Small intestine (tissue), 7 donors: ENCODE results near the gene NQO1. TPM values are rescaled to one million over a fixed set of nuclear protein-coding genes. Genes with fewer than 3 reads are reported as not detected.
"Not testable (repeated sequence)": the region's sequence is repeated elsewhere in the genome, so short reads cannot be mapped to it uniquely, and the experiment has no call there.

Experiments
- DNase-seq, 2 donors: peaks; one replicate each; pipeline versions ENCODE4 v3.0.0 to v3.0.0-alpha.2; 2013
- FAIRE-seq: peaks from 2 replicates; lab custom pipeline; 2012; peaks lifted over from hg19 to GRCh38; lab: Jason Lieb, UNC
- H3K27ac ChIP-seq, 3 donors: one replicate each; pipeline ENCODE4 v1.5.1; 2013; ENCODE audit warnings: low read length in 2 of 3, mild to moderate bottlenecking in 2 of 3, control low read depth in 1 of 3, inconsistent platforms in 1 of 3, low read depth in 1 of 3, moderate library complexity in 1 of 3
- H3K27me3 ChIP-seq, 3 donors: one replicate each; pipeline ENCODE4 v1.6.1; 2013; ENCODE audit warnings: low read length in 3 of 3, inconsistent platforms in 1 of 3; ENCODE audit not compliant: control insufficient read depth in 3 of 3, insufficient read depth in 3 of 3
- H3K36me3 ChIP-seq, 3 donors: one replicate each; pipeline ENCODE4 v1.6.1; 2013; ENCODE audit warnings: low read length in 3 of 3, inconsistent platforms in 1 of 3, low read depth in 1 of 3, mild to moderate bottlenecking in 1 of 3, moderate library complexity in 1 of 3; ENCODE audit not compliant: control insufficient read depth in 3 of 3, insufficient read depth in 2 of 3
- H3K4me1 ChIP-seq, 3 donors: one replicate each; pipeline ENCODE4 v1.6.1; 2013; ENCODE audit warnings: low read length in 2 of 3, inconsistent platforms in 1 of 3, low read depth in 1 of 3, mild to moderate bottlenecking in 1 of 3, moderate library complexity in 1 of 3; ENCODE audit not compliant: control insufficient read depth in 3 of 3, insufficient read depth in 2 of 3
- H3K4me3 ChIP-seq, 3 donors: one replicate each; pipeline ENCODE4 v1.5.1; 2013; ENCODE audit warnings: low read length in 3 of 3, control low read depth in 1 of 3, inconsistent platforms in 1 of 3, low read depth in 1 of 3, mild to moderate bottlenecking in 1 of 3, moderate library complexity in 1 of 3
- H3K9me3 ChIP-seq, 2 donors: one replicate each; pipeline ENCODE4 v1.6.1; 2013; ENCODE audit warnings: low read depth in 1 of 2, low read length in 1 of 2; ENCODE audit not compliant: control insufficient read depth in 2 of 2, insufficient read depth in 1 of 2
- WGBS, 3 donors: extraction: QIAGEN DNeasy Blood & Tissue Kit; methylation state at CpG; one replicate each; pipeline ENCODE4 v1.1.7; 2013; 5-methylcytosine and 5-hydroxymethylcytosine counted together
- polyA plus RNA-seq, 4 donors: library from polyadenylated mRNA; stranded (reverse) in 3 of 4; unstranded in 1 of 4; fragments of 200-250 nt in 3 of 4; fragments of 120-200 nt in 1 of 4; gene quantifications; one replicate each; pipeline versions ENCODE4 v1.2.1 to v1.2.3, GENCODE V29; 2013
- donor health status: healthy with polysubstance abuse.
- donor health status: control.
- donor health status: control.
- donor health status: Bipolar disorder and iron deficiency.
- donor health status: healthy.

The NQO1 gene
- polyA plus RNA-seq, 4 donors: 18.2 to 151 (median 96.3) TPM

DNA sequence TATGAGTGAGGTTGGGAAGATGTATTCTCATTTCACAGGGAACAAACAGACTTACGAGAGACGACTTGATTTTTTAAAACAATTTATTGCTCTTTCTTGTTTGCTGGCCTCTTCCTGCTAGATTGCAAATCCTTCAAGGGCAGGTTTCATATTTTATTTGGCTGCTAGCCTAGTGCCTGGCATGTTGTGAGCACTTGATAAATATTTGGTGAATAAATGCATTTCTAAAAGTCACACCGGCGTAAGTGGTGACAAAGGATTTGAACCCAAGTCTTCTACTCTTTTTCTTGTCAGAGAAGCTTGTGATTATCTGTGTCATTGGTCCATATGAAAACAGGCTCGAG lies 37.2 kb upstream of the NQO1 start:
- Histone ChIP-seq H3K36me3 (peaks cover 0 to 8% (median 0%) of the 10 kb centered on the region in 3 donors), H3K27ac (peak overlapping the region in 2 of 3 donors; percentile 92 to 98), H3K9me3 (no peaks in the 10 kb centered on the region), H3K27me3 (no peaks in the 10 kb centered on the region), H3K4me1 (peaks cover 0 to 16% (median 4%) of the 10 kb centered on the region in 3 donors), H3K4me3 (peak overlapping the region in 2 of 3 donors; percentile 96 to 100)
- peak in 1 of 2 donors; percentile 12 for DNase-seq
- WGBS, 3 donors: 20 to 48% (median 30%) methylated on average over 5 of the region's 5 CpGs
- FAIRE-seq: no peak

DNA sequence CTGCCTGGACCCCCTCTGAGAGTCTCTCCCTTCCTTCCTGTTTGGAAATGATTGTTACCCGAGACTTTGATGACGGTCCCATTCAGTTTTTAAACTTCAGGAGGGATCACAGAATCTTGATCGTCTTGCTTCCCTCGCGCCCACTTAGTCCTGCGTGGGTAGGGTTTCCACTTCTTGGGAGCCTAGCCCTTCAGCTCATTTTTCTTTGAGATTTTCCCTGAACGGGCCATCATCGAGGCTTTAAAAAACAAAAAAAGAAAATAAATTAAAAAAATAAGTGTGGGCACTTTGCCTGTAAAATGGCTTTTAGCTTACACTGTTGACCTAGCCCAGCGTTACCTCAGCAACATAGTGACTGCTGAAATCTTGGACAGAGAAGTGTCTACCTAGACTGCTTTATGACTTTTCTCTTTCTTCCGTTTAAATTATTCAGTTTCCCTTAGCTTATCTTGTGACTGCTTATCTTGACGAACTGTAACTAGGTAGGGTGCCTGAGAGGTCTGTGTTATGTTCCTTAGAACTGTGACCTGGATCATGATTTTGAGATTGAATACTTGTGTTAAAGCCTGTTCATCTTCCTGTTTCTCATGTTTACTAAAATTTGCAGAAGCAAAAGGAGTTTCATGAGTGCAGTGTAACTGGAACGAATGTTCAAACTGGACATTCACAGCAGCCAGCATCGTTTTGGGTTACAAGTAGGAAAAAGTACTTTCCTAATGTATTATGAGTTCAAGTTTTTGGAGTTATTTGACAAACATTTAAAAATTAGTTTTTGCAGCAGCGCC lies 36.6 kb upstream of the NQO1 start:
- Histone ChIP-seq H3K9me3 (no peaks in the 10 kb centered on the region), H3K4me1 (peaks cover 0 to 15% (median 4%) of the 10 kb centered on the region in 3 donors), H3K27me3 (no peaks in the 10 kb centered on the region), H3K36me3 (peaks cover 0 to 8% (median 0%) of the 10 kb centered on the region in 3 donors), H3K27ac (peak overlapping the region; percentile 92 to 98 (median 93)), H3K4me3 (peak overlapping the region; percentile 82 to 100 (median 96))
- WGBS, 3 donors: 2 to 6% (median 5%) methylated on average over 14 of the region's 14 CpGs
- FAIRE-seq: no peak
- DNase-seq: peak; percentile 71 to 74

DNA sequence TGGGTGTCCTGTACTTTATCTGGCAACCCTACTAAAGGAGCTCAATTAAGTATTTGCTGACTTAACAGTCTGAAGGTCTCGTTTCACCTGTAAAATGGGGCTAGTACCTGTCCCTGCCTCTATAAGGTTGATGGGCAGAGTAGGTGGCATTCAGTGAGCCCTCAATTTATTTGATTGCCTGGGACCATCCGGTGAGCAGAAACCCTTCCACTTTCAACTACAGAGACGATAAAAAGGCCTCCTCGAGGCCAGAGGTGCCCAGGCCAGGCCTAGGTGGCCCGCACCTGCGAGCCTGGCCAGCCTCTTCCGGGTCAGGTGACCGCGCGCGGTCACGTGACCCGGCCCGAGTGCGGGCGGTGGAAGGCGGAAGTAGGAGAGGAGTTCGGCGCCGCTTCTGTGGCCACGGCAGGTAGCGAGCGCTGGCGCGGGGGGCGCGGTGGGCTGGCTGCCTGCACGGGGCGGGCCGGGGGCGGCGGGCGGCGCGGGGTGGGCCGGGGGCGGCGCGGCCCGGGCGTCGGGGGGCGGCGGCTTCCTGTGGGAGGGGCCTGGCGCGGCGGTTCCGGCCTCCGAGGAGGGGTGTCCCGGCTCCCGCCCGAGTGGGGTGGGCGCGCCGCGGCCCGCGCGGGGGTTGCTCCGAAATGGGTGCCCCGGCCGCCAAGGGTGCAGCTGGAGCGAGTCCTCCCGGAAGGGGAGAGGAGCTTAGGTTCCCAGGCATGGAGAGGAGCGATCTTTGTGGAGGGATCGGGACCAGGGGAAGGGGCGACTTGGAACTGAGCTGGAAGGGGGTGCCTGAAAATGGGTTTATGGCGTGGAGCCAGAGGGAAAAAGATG lies 35.8 kb upstream of the NQO1 start, which contains the start of gene WWP2:
Gene WWP2, plus strand, starts transcription at position 350 of the 831 bp plus-strand sequence. CDS start 24,679 bp downstream, outside the sequence.
- peak within 1 kb of the TSS; percentile 82 to 100 (median 96) for H3K4me3 ChIP-seq
- DNase-seq (peak; percentile 82 to 87), FAIRE-seq (no peak)
- peaks cover 0 to 8% (median 0%) of the 10 kb centered on the region in 3 donors for H3K36me3 ChIP-seq
- peak within 1 kb of the TSS; percentile 92 to 98 (median 93) for H3K27ac ChIP-seq
- WGBS, 3 donors: 1% methylated on average over 47 to 68 of the region's 68 CpGs
- H3K9me3 ChIP-seq: no peaks in the 10 kb centered on the region
- H3K27me3 ChIP-seq: no peaks in the 10 kb centered on the region
- H3K4me1 ChIP-seq: peaks cover 0 to 11% (median 4%) of the 10 kb centered on the region in 3 donors

DNA sequence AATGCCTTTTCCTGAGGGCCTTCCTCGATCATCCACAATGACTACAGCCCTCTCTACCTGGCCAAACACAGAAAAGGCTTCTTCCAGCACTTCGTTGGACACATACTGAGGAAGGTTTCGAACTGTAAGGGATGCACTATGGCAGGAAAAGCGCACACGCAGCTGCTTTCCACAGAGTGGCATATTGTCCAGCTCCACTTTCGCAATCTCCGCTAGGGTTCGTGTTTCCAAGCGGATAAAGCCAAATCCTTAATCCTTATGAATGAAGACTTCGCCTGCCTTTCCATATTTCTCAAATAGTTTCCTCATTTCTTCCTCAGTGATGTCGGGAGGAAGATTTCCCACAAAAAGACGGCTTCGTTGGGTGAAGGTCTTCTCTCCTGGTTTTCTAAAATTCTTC lies 31.0 kb upstream of the NQO1 start:
- not testable (repeated sequence) for H3K9me3 ChIP-seq, FAIRE-seq, H3K27me3 ChIP-seq, H3K27ac ChIP-seq, H3K36me3 ChIP-seq, H3K4me3 ChIP-seq, DNase-seq
- peaks cover 2 to 14% (median 2%) of the 10 kb centered on the region in 3 donors for H3K4me1 ChIP-seq
- WGBS, 3 donors: 87 to 93% (median 87%) methylated on average over 13 of the region's 13 CpGs

DNA sequence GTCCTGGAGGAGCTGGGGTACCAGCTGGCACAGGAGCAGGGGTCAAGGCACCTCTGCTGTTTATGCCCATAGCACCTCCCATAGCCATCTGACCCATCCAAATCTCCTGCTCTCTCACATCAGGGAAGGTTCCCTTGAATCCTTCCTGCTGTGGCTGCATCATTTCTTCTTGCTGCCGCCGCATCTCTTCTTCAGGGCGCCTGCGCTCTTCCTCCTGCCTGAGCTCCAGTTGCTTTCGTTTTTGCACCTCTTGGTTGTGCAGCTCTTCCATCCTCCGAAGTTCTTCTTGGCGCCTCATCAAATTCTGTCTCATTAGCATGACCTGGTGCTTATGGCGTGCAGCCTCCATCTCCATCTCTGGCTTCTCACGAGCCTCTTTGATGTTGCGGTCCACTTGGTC lies 30.3 kb upstream of the NQO1 start:
- Histone ChIP-seq H3K27me3 (no peaks in the 10 kb centered on the region), H3K9me3 (no peaks in the 10 kb centered on the region), H3K4me3 (no peak overlapping the region), H3K36me3 (peaks cover 0 to 8% (median 0%) of the 10 kb centered on the region in 3 donors), H3K4me1 (peaks cover 2 to 11% (median 2%) of the 10 kb centered on the region in 3 donors), H3K27ac (no peak overlapping the region)
- 82 to 91% (median 87%) methylated on average over 10 of the region's 10 CpGs for WGBS, 3 donors
- DNase-seq (no peak), FAIRE-seq (no peak)

DNA sequence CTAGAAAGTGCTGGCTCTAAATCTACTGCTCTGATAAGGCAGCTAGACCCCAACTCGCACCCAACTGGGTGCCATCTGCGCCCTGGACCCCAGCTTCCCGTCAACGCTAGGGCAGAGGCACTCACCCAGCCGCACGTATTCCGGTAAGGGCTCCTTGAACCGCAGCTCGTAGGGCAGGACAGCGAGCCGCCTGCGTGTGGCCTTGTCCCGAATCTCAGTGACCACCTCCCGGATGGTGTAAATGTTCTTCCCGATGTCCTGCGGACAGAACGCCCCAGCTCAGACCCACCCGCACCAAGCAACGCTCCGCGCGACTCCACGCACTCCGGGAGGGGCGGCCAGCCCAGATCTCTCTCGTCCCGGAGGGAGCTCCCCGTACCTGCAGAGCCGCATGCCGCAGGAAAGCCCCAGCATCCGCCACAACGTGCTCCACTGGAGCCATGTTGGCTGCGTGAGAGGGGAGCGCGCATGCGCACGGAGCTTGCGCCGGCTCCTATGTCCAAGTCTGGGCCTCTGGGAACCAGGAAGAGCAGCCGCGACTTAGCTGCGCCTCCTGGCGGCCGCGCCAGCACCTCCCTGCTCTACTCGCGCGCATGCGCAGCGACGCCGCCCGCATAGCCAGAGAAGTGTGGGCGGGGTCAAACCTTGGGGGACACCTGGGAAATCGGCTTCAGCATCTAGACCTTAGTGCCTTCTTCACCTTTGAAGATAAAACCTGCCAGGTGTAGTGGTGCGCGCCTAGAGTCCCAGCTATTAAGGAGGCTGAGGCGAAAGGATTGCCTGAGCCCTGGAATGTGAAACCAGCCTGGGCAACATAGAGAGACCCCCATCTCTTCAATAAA lies 28.3 kb upstream of the NQO1 start, which contains the start of gene NOB1:
Gene NOB1, minus strand, starts transcription at position 458 of the 842 bp plus-strand sequence. Its CDS starts 16 bp downstream, at position 442.
- peak; percentile 96 to 99 for DNase-seq
- no peak for FAIRE-seq
- 0 to 1% (median 1%) methylated on average over 58 of the region's 58 CpGs for WGBS, 3 donors
- H3K4me1 ChIP-seq: peaks cover 2 to 8% (median 2%) of the 10 kb centered on the region in 3 donors
- H3K27me3 ChIP-seq: no peaks in the 10 kb centered on the region
- H3K4me3 ChIP-seq: peak within 1 kb of the TSS; percentile 60 to 81 (median 79)
- H3K36me3 ChIP-seq: peaks cover 0 to 26% (median 0%) of the 10 kb centered on the region in 3 donors
- no peaks in the 10 kb centered on the region for H3K9me3 ChIP-seq
- peak within 1 kb of the TSS in 2 of 3 donors; percentile 51 to 67 for H3K27ac ChIP-seq

DNA sequence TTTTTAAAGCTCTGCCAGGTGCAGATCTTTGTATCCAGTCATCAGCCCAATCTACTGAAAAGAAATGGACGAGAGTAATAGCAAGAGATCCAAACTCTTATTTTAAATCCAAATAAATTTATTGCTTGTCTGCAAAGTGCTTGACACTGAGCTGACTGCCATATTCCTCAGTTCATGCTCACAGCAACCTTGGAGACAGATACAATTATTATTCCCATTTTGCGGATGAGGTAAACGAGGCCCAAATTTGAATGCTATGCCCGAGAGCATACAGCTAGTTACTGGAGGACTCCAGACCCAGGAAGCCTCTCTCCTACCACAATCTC lies 27.7 kb upstream of the NQO1 start:
- peaks cover 2 to 8% (median 2%) of the 10 kb centered on the region in 3 donors for H3K4me1 ChIP-seq
- H3K27ac ChIP-seq: peak overlapping the region in 2 of 3 donors; percentile 51 to 67
- WGBS, 3 donors: 3 to 10% (median 4%) methylated on average over 4 of the region's 4 CpGs
- no peak for FAIRE-seq
- H3K9me3 ChIP-seq: no peaks in the 10 kb centered on the region
- H3K27me3 ChIP-seq: no peaks in the 10 kb centered on the region
- DNase-seq: no peak
- H3K36me3 ChIP-seq: peaks cover 0 to 29% (median 0%) of the 10 kb centered on the region in 3 donors
- H3K4me3 ChIP-seq: peak overlapping the region; percentile 60 to 81 (median 79)
